ENCODE results near the gene SPTSSB. TPM values are rescaled to one million over a fixed set of nuclear protein-coding genes. Genes with fewer than 3 reads are reported as not detected.
A peak's percentile ranks its signal among the peaks of the same experiment; 100 is the strongest.

The SPTSSB gene
- total RNA-seq, 1 donor from 2014 or later: not detected

- no peaks in the 10 kb centered on the region for H3K36me3 Mint-ChIP-seq (ENCODE audit: low read depth, unreplicated experiment)
- TF ChIP-seq CTCF (IDR thresholded peaks at IDR 0.05; ENCODE audit: unreplicated experiment): peak; percentile 46
- no peak overlapping the region for H3K4me3 Mint-ChIP-seq (ENCODE audit: unreplicated experiment)
- H3K27me3 Mint-ChIP-seq (ENCODE audit: unreplicated experiment): peaks cover 1% of the 10 kb centered on the region
- peaks cover 3% of the 10 kb centered on the region for H3K4me1 Mint-ChIP-seq (ENCODE audit: unreplicated experiment)
- no peak overlapping the region for H3K27ac Mint-ChIP-seq (ENCODE audit: unreplicated experiment)
- H3K9me3 Mint-ChIP-seq (ENCODE audit: unreplicated experiment): no peaks in the 10 kb centered on the region
- DNase-seq (ENCODE audit: low spot score): peak; percentile 47
Observed at GRCh38 chr3:161409069-161409468, 37.8 kb upstream of the SPTSSB start.

GRCh38 chr3:161406594-161407555, 35.6 kb upstream of the SPTSSB start:
- peaks cover 1% of the 10 kb centered on the region for H3K27me3 Mint-ChIP-seq (ENCODE audit: unreplicated experiment)
- TF ChIP-seq CTCF (IDR thresholded peaks at IDR 0.05; ENCODE audit: unreplicated experiment): no peak
- no peak overlapping the region for H3K27ac Mint-ChIP-seq (ENCODE audit: unreplicated experiment)
- DNase-seq (ENCODE audit: low spot score): no peak
- no peaks in the 10 kb centered on the region for H3K36me3 Mint-ChIP-seq (ENCODE audit: low read depth, unreplicated experiment)
- no peak overlapping the region for H3K4me3 Mint-ChIP-seq (ENCODE audit: unreplicated experiment)
- no peaks in the 10 kb centered on the region for H3K9me3 Mint-ChIP-seq (ENCODE audit: unreplicated experiment)
- peaks cover 3% of the 10 kb centered on the region for H3K4me1 Mint-ChIP-seq (ENCODE audit: unreplicated experiment)

GRCh38 chr3:161405836-161406235, 34.5 kb upstream of the SPTSSB start:
- Mint-ChIP-seq H3K27ac (ENCODE audit: unreplicated experiment) (no peak overlapping the region), H3K27me3 (ENCODE audit: unreplicated experiment) (peaks cover 1% of the 10 kb centered on the region), H3K4me3 (ENCODE audit: unreplicated experiment) (no peak overlapping the region), H3K36me3 (ENCODE audit: low read depth, unreplicated experiment) (no peaks in the 10 kb centered on the region), H3K4me1 (ENCODE audit: unreplicated experiment) (peaks cover 3% of the 10 kb centered on the region), H3K9me3 (ENCODE audit: unreplicated experiment) (no peaks in the 10 kb centered on the region)
- DNase-seq (ENCODE audit: low spot score): no peak
- no peak for TF ChIP-seq CTCF (IDR thresholded peaks at IDR 0.05; ENCODE audit: unreplicated experiment)

- DNase-seq (ENCODE audit: low spot score): no peak
- Mint-ChIP-seq H3K9me3 (ENCODE audit: unreplicated experiment) (no peaks in the 10 kb centered on the region), H3K4me1 (ENCODE audit: unreplicated experiment) (peaks cover 3% of the 10 kb centered on the region), H3K27ac (ENCODE audit: unreplicated experiment) (no peak overlapping the region), H3K36me3 (ENCODE audit: low read depth, unreplicated experiment) (no peaks in the 10 kb centered on the region), H3K4me3 (ENCODE audit: unreplicated experiment) (no peak overlapping the region), H3K27me3 (ENCODE audit: unreplicated experiment) (no peaks in the 10 kb centered on the region)
- TF ChIP-seq CTCF (IDR thresholded peaks at IDR 0.05; ENCODE audit: unreplicated experiment): no peak
Observed at GRCh38 chr3:161405087-161405486, 33.8 kb upstream of the SPTSSB start.

GRCh38 chr3:161403251-161403650, 31.9 kb upstream of the SPTSSB start:
- H3K4me1 Mint-ChIP-seq (ENCODE audit: unreplicated experiment): peaks cover 3% of the 10 kb centered on the region
- no peak for DNase-seq (ENCODE audit: low spot score)
- no peaks in the 10 kb centered on the region for H3K27me3 Mint-ChIP-seq (ENCODE audit: unreplicated experiment)
- no peaks in the 10 kb centered on the region for H3K36me3 Mint-ChIP-seq (ENCODE audit: low read depth, unreplicated experiment)
- H3K9me3 Mint-ChIP-seq (ENCODE audit: unreplicated experiment): no peaks in the 10 kb centered on the region
- H3K4me3 Mint-ChIP-seq (ENCODE audit: unreplicated experiment): no peak overlapping the region
- TF ChIP-seq CTCF (IDR thresholded peaks at IDR 0.05; ENCODE audit: unreplicated experiment): no peak
- H3K27ac Mint-ChIP-seq (ENCODE audit: unreplicated experiment): no peak overlapping the region

All from endothelial cell (in vitro differentiated cells).